ENCODE measurements around the gene SIRT6. TPM values are rescaled to one million over a fixed set of nuclear protein-coding genes. Genes with fewer than 3 reads are reported as not detected.

SIRT6 gene
- 19.9 and 49.6 TPM in 2 replicates for total RNA-seq (2011; cell fraction: chromatin; rRNA removed; ENCODE audit: low replicate concordance)
- total RNA-seq (2011; cell fraction: nucleolus; rRNA removed), result 43.2 and 44.7 TPM in 2 replicates
- total RNA-seq (2011; cell fraction: nucleoplasm; rRNA removed), result 26.7 and 29.2 TPM in 2 replicates
- total RNA-seq (2014; rRNA removed) (26.7 and 32.5 TPM in 2 replicates), total RNA-seq (2014; rRNA removed; fragmentation: Illumina TruSeq; extraction: Trizol) (0.93 and 2.7 TPM in 2 replicates), total RNA-seq (2015; rRNA removed; fragmentation: Illumina TruSeq; extraction: Trizol) (10.2 and 11.0 TPM in 2 replicates), total RNA-seq (2021) (36.6 and 37.7 TPM in 2 replicates), polyA plus RNA-seq (2011; rRNA removed) (15.0 and 20.8 TPM in 2 replicates), polyA plus RNA-seq (2014; fragmentation: Illumina TruSeq; extraction: Trizol) (8.0 and 23.9 TPM in 2 replicates), polyA plus RNA-seq (2014; fragmentation: Nextera tagmentation; extraction: Ambion mirVana) (1 to 10 TPM; 1.4 to 1.8 TPM), polyA plus RNA-seq (2014; rRNA removed) (37.3 and 41.1 TPM in 2 replicates), polyA minus RNA-seq (2011; rRNA and poly(A)+ RNA removed) (2.9 and 6.5 TPM in 2 replicates), Bru-seq, nascent RNA (percentile 65 among the genes with signal in this experiment), BruChase-seq, experiment 1, labeled RNA remaining after a 2-hour chase (percentile 64 among the genes with signal in this experiment), BruChase-seq, experiment 2, labeled RNA remaining after a 6-hour chase (percentile 71 among the genes with signal in this experiment)
- 25.2 and 50.5 TPM in 2 replicates for polyA plus RNA-seq (2011; cell fraction: cytosol; rRNA removed)
- polyA plus RNA-seq (2011; cell fraction: nucleus; rRNA removed), result 41.0 and 84.2 TPM in 2 replicates
- polyA plus RNA-seq (2012), result 27.9 and 32.4 TPM in 2 replicates
- polyA minus RNA-seq (2011; cell fraction: cytosol; rRNA and poly(A)+ RNA removed), result 12.1 and 12.7 TPM in 2 replicates
- 11.3 and 13.2 TPM in 2 replicates for polyA minus RNA-seq (2011; cell fraction: nucleus; rRNA and poly(A)+ RNA removed)
- long read RNA-seq, experiment 1, partial matches to known transcripts, result 3 of 16 reads
- long read RNA-seq, experiment 1, other reads (novel, unspliced or antisense), result 7 of 16 reads
- long read RNA-seq, experiment 2, transcript SIRT6-202 (8 exons, 1,641 nt), result major isoform, 12 of 41 reads
- long read RNA-seq, experiment 2, partial matches to known transcripts, result 8 of 41 reads
- long read RNA-seq, experiment 2, other reads (novel, unspliced or antisense), result 17 of 41 reads
- long read RNA-seq, experiment 3, transcript SIRT6-202 (8 exons, 1,641 nt), result major isoform, 11 of 18 reads
- long read RNA-seq, experiment 3, partial matches to known transcripts, result 1 of 18 reads
- long read RNA-seq, experiment 3, other reads (novel, unspliced or antisense), result 5 of 18 reads

GRCh38 chr19:4182084-4182810 lies at the start of gene SIRT6, which contains the start of gene ANKRD24:
Gene SIRT6, minus strand, starts transcription at chr19:4182563. Its CDS starts 24 bp downstream, at chr19:4182539.
Gene ANKRD24, plus strand, starts transcription at chr19:4182689. Its CDS starts 3,737 bp downstream, at chr19:4186426.
- peak; percentile 100 for FAIRE-seq
- WGBS (ENCODE audit: insufficient coverage, low coverage, missing lambda C conversion rate), result 1% methylated on average over 40 of the region's 58 CpGs
- no peaks in the 10 kb centered on the region for H3K27me3 ChIP-seq (ENCODE audit: control insufficient read depth in 2 of 2, insufficient read depth in 2 of 2, low read length in 2 of 2)
- ChIA-PET CTCF (ENCODE audit: low intra/inter-chr PET ratio) (interaction anchor here (0.6 kb wide), 1 partner anchor 1349 kb away, joined by 3 read pairs; no protein-coding TSS in a partner anchor), POLR2A (no interaction called here)
- H3K9me1 ChIP-seq (ENCODE audit: control insufficient read depth, insufficient read depth, low read length), result peaks cover 6% of the 10 kb centered on the region
- in situ Hi-C loops (cut with MboI) (no loop called here), intact Hi-C loops (cut with micrococcal nuclease) (loop anchor here (1.0 to 10.0 kb wide), 2 partner anchors 37 to 117 kb away; partner anchors contain the start of gene ZBTB7A)
- peaks cover 3% of the 10 kb centered on the region; the same call in 1 of the 2 replicates for H4K20me1 ChIP-seq (replicated peaks; ENCODE audit: control insufficient read depth, insufficient read depth, low read length)
- ATAC-seq, result peak; percentile 83
- peak within 1 kb of the TSS; percentile 84 for H3K4me3 ChIP-seq
- H3K4me1 ChIP-seq (replicated peaks in 1 of 2; ENCODE audit: control insufficient read depth in 2 of 2, insufficient read depth in 2 of 2, low read length in 2 of 2), result peaks cover 17 to 49% of the 10 kb centered on the region in 2 experiments
- DNase-seq (ENCODE audit: extremely low read depth in 1 of 4, low spot score in 3 of 4), result peak; percentile 98 to 99 (median 99)
- peak within 1 kb of the TSS; percentile 88 to 96 for H3K9ac ChIP-seq (ENCODE audit: insufficient read depth in 1 of 2, low read depth in 2 of 2, low read length in 2 of 2)
- peak within 1 kb of the TSS; percentile 73 for H3K27ac ChIP-seq (ENCODE audit: extremely low read depth, low read depth, low read length)
- no peaks in the 10 kb centered on the region for H3K9me3 ChIP-seq (replicated peaks; ENCODE audit: control insufficient read depth, insufficient read depth, low read depth, low read length)
- peaks cover 17% of the 10 kb centered on the region for H3K79me2 ChIP-seq (ENCODE audit: control insufficient read depth, insufficient read depth, low read length)
- peak within 1 kb of the TSS; percentile 96 for H2AFZ ChIP-seq (ENCODE audit: low read depth, low read length)
- peak within 1 kb of the TSS; percentile 94 for H3K4me2 ChIP-seq (ENCODE audit: insufficient read depth, low read length)
- TSS peak; percentile 56 for BruUV-seq (replicated peaks)
- H3K36me3 ChIP-seq (ENCODE audit: control insufficient read depth, insufficient read depth, low read length), result peaks cover 24% of the 10 kb centered on the region; the same call in 1 of the 3 replicates
- 0 out of 4 replicates have a peak, but pooled peaks of 1 of the 2 experiments have one; percentile 55 for TF ChIP-seq FOXA3 (CRISPR knock-in tag; conservative IDR thresholded peaks at IDR 0.05 in 1 of 2, IDR thresholded peaks at IDR 0.05 in 1 of 2)
- TF ChIP-seq ZNF830 (CRISPR knock-in tag; IDR thresholded peaks at IDR 0.05), result no peak
- TF ChIP-seq CREB3 (tag; conservative IDR thresholded peaks at IDR 0.05; ENCODE audit: low read depth), result no peak
- TF ChIP-seq THRA (IDR thresholded peaks at IDR 0.05), result no peak
- no peak for TF ChIP-seq ZNF518B (CRISPR knock-in tag; IDR thresholded peaks at IDR 0.05)
- TF ChIP-seq NFYB (IDR thresholded peaks at IDR 0.05; ENCODE audit: extremely low read depth, insufficient read length), result no peak
- peak; percentile 100 for TF ChIP-seq GABPA (tag; conservative IDR thresholded peaks at IDR 0.05; ENCODE audit: low read depth)
- TF ChIP-seq RBM25 (IDR thresholded peaks at IDR 0.05; ENCODE audit: low read depth, low read length, severe bottlenecking), result peak; percentile 54

Data from K562 (cell line).